Anterior cingulate cortex (tissue), 58 donors: ENCODE data around the gene SAP130.

Experiments used
- DNase-seq, 58 donors: peaks; one replicate each; lab custom pipeline; 2025; lab: John Stamatoyannopoulos, UW

The SAP130 gene

DNA sequence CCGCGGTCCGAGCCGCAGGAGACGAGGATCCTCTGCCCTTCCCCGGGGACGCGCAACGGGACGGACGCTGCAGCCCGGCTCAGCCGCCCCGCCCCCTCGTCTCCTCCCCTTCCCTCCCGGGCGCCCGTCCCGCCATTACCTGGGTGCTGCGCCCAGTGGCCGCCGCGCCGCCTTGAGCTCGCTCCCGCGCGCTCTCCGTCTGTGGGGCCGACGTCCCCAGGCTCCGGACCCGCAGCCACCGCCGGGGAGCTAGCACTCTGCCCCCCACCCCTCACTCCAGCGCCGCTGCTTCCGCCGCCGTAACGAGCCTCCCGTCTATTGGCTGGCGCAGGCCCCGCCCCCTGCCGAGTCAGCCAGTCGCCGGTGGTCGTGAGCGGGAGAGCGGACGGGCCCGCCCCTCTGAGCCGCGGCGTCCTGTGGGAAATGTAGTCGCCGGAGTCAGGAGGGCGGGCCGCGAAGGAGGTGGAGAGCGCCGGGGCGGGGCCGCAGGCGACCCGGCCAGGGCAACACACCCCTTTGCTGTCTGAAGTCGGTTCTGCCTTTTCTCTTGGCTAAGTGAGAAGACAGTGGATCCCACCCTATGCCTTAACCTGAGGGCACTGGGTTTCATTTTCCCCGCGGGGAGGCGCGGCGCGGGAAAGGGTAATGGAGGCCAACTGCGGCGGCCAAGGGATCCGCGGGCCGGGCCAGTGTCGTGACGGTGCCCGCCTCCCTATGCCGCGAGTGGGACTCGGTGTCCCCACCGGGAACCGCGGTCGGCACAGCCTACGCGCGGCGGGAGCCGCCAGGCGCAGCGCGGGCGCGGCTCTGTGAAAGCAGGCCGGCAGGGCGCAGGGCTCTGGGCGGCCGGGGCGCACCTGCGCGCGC, at the start of gene SAP130:
Gene SAP130, minus strand, starts transcription at position 259 of the 867 bp plus-strand sequence. CDS start 1,767 bp downstream, outside the sequence.
- DNase-seq = peak; percentile 66 to 98 (median 96)

DNA sequence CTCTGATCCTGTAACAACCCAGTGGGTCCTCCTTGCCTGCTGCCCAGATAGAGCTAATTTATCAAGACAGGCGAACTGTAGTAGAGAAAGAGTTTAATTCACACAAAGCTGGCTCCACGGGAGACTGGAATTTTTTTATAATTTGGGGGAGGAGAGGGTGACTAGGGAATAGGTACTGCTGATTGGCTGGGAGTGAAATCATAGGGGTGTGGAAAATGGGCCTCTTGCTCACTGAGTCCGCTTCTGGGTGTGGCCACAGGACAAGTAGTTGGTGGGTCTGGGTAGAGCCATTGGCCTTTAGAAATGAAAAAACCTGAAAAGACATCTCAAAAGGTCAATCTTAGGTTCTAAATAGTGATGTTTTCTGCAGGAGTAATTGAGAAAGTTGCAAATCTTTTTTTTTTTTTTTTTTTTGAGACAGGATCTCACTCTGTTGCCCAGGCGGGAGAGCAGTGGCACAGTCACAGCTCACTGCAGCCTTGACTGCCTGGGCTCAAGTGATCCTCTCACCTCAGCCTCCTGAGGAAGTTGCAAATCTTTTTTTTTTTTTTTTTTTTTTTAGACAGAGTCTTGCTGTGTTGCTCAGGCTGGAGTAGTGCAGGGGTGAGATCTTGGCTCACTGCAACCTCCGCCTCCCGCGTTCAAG, 48.7 kb upstream of the SAP130 start:
- no peak for DNase-seq

DNA sequence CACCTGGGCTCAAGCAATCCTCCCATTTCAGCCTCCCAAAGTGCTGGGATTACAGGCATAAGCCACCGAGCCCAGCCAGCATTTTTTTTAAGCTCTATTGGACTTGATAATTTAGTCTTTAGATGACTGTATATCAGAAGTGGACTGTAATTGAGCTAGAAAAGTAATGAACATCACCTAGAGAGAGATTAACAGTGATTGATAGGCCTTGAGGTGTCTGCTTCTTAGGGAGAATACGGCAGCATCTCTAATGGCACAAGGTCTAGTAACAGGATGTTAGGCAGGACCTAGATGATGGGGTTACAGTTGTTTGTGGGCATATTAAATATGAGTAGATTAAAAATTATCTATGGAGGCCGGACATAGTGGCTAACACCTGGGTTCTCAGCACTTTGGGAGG, 45.4 kb upstream of the SAP130 start:
- no peak for DNase-seq

DNA sequence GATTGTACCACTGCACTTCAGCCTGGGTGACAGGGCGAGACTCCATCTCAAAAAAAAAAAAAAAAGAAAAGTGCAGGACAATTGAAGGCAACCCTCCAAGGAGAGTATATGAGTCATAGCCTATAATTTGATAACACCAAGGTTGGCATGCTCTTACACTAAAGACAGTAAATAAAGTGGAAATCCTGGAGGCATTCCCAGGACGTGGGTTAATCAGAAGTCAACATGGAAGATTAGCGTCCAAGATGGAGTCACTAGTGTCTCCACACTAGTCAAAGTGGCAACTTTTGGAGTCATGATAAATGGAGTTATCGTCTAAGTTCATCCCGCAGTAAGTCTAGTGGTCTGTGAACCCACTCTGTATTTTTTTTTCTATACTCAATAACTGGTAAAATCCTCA, 41.9 kb upstream of the SAP130 start:
- no peak for DNase-seq

DNA sequence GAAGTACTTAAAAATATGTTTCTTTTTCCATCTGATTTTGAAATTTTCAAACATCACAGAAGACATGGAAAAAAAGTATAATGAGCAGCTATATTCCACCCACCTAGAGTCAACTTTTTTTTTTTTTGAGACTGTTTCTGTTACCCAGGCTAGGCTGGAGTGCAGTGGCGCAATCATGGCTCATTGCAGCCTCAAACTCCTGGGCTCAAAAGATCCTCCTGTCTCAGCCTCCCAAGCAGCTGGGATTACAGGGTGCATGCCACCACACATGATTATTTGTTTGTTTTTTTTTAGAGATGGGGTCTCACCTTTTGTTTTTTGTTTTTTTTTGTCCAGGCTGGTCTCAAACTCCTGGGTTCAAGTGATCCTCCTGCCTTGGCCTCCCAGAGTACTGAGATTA, 36.5 kb upstream of the SAP130 start:
- no peak for DNase-seq

DNA sequence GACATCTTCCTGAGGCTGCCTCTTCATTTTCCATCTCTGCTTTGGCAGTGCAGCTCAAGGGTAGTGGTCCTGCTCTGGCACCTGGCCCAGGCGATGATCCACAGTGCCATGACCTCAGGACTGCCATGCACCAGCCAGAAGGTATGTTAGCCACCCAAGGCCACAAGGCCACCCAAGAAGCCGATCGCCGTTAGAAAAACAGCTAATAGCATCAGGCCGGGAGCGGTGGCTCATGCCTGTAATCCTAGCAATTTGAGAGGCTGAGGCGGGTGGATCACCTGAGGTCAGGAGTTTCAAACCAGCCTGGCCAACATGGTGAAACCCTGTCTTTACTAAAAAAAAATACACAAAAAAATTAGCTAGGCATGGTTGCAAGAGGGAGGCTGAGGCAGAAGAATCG, 34.7 kb upstream of the SAP130 start:
- DNase-seq = no peak

DNA sequence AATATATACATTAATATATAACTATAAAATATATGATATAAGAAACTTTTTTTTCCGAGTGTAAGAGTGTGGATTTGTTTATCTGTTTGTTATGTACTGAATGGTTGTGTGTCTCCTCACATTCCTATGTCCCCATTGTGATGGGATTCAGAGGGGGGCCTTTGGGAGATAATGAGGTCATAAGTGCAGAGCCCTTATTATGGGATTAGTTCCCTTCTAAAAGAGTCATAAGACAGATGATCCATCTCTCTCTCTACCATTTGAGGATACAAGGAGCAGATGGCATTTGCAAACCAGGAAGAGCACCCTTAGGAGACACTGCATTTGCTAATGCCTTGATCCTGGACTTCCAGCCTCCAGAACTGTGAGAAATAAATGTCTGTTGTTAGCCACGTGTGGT, 30.3 kb upstream of the SAP130 start:
- no peak for DNase-seq

DNA sequence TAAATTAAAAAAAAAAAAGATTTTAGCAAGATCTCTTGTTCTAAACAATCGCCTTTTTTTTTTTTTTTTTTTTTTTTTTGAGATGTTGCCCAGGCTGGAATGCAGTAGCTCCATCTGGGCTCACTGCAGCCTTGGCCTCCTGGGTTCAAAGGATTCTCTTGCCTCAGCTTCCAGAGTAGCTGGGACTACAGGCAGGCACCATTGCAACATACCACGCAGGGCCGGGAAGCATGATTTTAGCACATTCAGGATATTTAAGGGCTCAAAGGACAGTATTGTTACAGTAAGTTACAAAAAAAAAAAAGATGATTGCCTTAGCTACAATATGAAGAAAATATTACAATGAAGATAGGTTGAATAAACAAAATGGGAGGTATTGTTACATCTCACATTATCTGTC, 29.5 kb upstream of the SAP130 start:
- DNase-seq = no peak

DNA sequence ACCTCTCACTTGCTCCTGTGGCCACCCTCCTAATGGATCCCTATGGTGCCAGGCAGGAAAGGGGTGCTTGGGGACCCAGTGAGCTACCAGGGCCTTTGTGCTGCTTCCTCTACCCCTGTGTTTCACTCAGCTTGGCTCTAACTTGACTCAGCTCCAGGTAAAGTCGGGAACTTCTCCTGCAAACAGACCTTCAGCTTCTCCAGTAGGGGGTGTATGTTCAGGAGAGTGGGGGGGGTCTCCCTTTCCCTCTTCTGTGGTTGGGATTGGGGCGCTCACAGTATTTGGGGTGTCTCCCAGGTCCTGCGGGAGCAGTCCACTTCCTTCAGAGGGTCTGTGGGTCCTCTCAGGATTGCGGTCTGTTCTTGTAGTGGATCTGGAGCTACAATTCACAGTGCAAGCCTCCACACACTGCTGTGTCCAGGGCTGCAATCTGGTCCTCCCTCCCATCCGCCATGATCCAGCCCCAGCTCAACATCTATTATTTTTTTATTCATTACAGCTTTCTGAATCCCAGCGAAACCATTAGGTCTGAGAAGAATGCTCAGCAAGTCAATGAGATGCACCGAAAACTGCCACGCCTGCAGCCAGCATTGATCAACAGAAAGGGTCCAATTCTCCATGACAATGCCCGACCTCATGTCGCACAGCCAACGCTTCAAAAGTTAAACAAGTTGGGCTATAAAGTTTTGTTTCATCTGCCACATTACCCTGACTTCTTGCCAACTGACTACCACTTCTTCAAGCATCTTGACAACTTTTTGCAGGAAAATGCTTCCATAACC, 26.4 kb upstream of the SAP130 start:
- no peak for DNase-seq

DNA sequence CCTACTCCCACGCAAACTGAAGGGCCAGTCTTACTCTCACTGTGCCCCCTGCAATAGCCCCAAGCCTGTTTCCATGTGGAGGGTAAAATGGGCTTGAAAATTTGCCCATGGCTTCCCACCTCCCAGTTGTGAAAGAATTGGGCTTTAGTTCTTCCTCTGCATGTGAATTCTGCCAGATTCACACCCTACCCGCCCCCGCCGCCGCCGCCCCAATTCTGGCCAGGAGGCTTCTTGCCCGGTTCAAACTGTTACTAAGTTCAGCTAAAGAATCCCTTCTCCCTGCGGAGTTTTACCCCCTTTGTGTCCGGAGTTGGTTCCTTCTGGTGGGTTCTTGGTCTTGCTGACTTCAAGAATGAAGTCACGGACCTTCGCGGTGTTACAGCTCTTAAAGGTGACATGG, 25.5 kb upstream of the SAP130 start:
- no peak for DNase-seq

DNA sequence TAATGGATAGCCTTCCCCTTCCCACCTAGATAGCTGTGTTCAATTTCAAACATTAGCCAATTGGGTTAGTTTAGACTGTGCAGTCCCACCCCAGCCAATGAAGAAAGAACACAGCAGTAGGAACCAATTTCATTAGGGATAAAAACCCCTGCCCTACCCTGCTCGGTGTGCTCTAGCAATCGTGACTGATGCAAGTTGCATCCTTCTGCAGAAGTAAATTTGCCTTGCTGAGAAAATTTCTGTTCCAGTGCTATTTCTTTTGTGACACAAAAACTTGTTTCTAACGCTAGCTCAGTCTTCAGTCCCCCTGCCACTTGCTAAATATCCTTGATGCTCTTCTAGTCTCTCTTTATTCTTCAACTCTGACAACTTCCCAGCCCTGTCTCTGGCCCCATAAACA, 15.2 kb upstream of the SAP130 start:
- no peak for DNase-seq

DNA sequence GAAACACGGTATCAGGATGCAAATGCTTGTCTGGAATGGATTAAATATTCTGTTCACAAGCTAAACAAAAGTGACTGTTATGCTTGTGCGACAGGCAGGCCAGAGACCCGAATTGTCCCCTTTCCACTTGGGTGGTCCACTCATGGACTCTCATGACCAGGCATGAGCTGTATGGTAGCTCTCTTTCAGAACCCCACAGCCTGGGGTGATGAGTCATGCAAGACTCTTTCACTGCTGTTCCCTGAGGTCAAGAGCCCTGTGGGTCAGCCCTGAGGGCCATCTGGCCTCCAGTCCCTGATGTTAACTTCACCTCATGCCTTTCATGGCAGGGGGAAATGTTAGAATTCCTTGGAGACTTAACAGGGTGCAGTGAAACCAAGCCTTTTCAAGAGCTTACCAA, 13.7 kb upstream of the SAP130 start:
- DNase-seq = no peak

DNA sequence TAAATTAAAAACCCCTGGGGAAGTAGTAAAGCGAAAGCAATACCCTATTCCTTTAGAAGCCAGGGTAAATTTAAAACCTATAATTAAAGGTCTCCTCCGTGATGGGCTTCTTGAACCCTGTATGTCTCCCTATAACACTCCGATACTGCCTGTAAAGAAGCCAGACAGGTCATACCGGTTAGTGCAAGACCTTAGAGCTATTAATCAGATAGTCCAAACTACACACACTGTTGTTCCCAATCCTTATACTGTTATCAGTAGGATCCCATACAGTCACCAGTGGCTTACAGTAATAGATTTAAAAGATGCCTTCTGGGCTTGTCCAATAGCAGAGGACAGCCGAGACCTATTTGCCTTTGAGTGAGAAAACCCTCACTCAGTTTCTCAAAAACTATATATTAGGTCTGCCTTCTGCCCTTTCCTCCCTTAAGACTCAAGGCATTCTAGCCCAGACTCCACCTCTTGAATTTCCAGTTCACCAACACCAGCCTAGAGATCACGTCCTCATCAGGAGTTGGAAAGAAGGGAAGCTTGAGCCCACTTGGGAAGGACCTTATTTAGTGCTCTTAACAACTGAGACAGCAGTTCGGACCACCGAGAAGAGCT, 12.4 kb upstream of the SAP130 start:
- DNase-seq = no peak

DNA sequence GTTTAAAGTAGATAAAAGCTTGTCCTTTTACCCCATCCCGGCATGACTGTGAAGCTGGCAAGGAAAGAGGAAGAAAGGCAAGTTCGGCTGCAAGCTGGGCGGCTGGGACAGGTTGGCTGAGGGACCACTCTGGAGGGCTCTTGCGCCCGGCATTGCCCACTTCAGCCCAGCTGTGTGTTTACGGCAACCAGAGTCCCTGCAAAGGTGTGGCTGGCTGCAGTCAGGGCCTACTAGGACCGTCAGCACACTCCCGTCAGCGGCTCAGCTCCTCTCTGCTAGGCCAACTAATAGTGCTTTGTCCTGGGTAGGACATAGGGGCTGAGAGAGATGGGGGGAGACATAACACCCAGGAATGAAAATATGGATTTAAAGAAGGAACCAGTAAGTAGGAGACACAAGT, 11.7 kb upstream of the SAP130 start:
- no peak for DNase-seq

DNA sequence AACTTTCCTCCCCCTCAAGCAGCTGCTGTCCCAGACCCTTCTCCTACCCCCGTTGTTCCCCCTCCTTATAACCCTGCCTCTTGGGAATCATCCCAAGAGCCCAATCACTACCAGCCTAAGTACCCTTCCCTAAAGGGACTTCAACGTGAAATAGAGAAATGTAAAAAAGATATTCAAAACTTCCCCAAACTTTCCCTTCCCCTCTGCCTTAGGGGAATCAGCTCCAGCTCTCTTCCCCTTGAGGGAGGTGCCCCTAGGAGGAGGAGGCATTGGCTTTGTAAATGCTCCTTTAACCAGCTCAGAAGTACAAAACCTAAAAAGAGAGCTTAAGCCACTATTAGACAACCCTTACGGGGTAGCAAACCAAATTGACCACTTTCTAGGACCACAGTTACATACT, 10.6 kb upstream of the SAP130 start:
- DNase-seq = no peak

DNA sequence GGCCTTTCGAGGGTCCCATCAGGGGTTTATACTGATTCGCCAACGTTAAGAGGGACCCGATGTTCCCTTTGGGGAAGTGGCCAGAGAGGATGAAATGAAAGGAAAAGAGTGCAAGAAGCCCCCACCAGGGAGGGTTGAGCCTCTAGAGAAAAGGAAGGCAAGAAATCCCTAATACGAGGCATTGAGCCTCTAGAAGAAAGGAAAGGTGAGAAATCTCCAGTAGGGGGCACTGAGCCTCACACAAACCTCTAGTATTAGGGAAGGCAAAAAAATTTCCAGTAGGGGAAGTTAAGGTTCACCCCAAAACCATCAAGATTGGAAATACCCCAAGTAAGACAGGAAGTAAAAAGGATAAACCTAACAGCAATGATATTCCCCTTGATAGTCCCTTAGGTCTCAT, 9.8 kb upstream of the SAP130 start:
- no peak for DNase-seq

DNA sequence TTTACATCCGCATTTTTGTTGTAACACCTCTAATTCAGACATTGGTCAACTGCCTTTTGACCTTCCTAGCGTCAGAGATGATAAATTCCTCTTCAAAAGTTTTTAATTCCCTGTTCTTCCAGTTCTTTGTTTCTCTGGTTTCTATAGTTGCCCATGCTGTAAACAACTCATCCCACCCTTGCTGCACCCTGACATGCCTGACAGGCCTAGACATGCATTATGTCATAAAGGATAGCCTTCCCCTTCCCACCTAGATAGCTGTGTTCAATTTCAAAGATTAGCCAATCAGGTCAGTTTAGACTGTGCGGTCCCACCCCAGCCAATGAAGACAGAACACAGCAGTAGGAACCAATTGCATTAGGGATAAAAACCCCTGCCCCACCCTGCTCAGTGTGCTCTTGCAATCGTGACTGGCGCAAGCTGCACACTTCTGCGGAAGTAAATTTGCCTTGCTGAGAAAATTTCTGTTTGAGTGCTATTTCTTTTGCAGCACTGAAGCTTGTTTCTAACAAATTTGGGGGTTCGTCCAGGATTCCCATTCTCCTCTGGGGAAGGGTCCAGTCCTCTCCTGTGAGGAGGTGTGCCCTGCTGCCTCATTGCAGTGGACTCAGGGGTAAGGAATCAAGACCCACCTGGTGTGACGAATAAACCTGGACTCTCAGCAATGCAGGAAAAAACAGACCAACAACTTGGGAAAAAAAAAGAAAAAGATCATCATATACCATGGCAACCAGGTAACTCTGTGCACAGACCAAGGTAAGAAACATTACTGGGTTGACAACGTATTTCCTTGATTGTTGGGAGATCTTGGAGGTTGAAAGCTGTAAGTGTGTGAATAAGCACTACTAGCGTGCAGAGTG, 9.1 kb upstream of the SAP130 start:
- no peak for DNase-seq

DNA sequence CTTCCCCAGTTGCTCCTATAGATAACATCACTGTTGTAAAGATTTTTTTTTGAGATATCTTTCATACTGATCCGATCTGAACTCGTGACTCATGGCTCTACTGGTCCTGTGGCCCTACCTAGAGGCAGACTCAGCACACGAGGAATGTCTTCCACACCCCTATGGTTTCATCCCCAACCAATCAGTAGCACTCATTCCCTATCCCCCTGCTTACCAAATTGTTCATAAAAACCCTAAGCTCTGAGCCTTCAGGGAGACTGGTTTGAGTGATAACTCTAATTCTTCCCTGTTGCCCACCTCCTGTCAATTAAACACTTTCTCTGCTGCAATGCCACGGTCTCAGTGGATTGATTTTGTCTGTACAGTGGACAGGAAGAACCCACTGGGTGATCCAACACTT, 4.2 kb upstream of the SAP130 start:
- DNase-seq = no peak

DNA sequence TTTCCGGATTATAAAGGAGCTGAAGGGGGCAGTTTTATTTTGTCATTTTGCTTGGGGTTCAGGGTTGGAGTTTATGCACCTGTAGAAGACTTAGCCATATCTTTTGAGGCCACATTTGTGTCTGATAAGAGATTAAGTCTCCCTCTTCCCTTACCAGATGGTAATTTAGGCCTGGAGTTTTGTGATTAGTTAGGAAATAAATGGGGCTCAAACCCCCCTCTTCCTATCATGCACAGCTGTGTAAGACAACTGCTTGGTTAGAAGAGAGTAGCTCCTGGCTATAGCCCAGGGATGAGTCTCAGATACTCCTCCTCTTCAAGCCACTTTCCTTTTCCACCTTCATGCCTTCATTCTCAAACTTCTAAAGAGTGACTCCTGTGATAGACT, 802 bp upstream of the SAP130 start:
- DNase-seq = no peak

DNA sequence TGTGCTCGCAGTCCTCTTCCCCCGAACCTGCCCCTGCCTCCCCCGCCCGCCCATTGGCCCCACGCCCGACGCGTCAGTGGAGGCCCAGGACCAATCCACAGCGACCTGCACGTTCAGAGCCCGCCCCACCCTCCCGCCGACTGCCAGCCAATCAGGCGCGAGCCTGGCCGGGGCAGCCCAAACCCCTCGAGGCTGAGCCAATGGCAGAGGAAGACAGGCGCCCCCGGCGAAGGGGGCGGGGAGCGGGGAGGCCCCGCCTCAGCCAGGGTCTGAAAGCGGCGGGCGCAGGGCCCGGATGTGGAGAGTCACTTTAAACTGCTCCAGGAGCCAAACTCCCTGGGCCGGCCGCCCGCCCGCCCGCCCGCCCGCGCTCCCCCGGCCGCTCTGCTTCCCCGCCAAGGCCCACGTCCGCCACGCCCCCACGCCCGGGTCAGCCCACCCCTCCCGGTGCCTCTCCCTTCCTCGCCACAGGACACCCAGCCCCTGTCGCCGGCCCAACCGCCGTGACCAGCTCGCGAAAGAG, 520 bp downstream of the SAP130 start:
- DNase-seq = peak; percentile 80 to 100 (median 99)
